HL-60 (cell line): ENCODE measurements around the gene RTF2.

ENCODE experiments used
- GABPA ChIP-seq: IDR thresholded peaks from 2 replicates; pipeline ENCODE4 v1.6.1; 2012; ENCODE audit warnings: low read depth
- POLR2AphosphoS5 ChIP-seq: IDR thresholded peaks from 2 replicates; pipeline ENCODE4 v1.6.1; 2012; ENCODE audit warnings: low read depth
- SPI1 ChIP-seq: IDR thresholded peaks from 2 replicates; pipeline ENCODE4 v1.6.1; 2012; ENCODE audit warnings: low read depth, mild to moderate bottlenecking, borderline replicate concordance
- TF ChIP-seq, protein P1 (sequence below): IDR thresholded peaks from one replicate; pipeline ENCODE4 v1.5.1; 2011; ENCODE audit warnings: low read length, control low read depth, inconsistent platforms; ENCODE audit not compliant: insufficient read depth
- TF ChIP-seq, protein P2 (sequence below): IDR thresholded peaks from 2 replicates; pipeline ENCODE4 v1.6.1; 2012; ENCODE audit warnings: low read depth; ENCODE audit not compliant: insufficient replicate concordance

- TF ChIP-seq, protein P1, sequence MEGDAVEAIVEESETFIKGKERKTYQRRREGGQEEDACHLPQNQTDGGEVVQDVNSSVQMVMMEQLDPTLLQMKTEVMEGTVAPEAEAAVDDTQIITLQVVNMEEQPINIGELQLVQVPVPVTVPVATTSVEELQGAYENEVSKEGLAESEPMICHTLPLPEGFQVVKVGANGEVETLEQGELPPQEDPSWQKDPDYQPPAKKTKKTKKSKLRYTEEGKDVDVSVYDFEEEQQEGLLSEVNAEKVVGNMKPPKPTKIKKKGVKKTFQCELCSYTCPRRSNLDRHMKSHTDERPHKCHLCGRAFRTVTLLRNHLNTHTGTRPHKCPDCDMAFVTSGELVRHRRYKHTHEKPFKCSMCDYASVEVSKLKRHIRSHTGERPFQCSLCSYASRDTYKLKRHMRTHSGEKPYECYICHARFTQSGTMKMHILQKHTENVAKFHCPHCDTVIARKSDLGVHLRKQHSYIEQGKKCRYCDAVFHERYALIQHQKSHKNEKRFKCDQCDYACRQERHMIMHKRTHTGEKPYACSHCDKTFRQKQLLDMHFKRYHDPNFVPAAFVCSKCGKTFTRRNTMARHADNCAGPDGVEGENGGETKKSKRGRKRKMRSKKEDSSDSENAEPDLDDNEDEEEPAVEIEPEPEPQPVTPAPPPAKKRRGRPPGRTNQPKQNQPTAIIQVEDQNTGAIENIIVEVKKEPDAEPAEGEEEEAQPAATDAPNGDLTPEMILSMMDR = no peak
- TF ChIP-seq, protein P2, sequence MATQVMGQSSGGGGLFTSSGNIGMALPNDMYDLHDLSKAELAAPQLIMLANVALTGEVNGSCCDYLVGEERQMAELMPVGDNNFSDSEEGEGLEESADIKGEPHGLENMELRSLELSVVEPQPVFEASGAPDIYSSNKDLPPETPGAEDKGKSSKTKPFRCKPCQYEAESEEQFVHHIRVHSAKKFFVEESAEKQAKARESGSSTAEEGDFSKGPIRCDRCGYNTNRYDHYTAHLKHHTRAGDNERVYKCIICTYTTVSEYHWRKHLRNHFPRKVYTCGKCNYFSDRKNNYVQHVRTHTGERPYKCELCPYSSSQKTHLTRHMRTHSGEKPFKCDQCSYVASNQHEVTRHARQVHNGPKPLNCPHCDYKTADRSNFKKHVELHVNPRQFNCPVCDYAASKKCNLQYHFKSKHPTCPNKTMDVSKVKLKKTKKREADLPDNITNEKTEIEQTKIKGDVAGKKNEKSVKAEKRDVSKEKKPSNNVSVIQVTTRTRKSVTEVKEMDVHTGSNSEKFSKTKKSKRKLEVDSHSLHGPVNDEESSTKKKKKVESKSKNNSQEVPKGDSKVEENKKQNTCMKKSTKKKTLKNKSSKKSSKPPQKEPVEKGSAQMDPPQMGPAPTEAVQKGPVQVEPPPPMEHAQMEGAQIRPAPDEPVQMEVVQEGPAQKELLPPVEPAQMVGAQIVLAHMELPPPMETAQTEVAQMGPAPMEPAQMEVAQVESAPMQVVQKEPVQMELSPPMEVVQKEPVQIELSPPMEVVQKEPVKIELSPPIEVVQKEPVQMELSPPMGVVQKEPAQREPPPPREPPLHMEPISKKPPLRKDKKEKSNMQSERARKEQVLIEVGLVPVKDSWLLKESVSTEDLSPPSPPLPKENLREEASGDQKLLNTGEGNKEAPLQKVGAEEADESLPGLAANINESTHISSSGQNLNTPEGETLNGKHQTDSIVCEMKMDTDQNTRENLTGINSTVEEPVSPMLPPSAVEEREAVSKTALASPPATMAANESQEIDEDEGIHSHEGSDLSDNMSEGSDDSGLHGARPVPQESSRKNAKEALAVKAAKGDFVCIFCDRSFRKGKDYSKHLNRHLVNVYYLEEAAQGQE = no peak
- no peak for TF ChIP-seq POLR2AphosphoS5
- TF ChIP-seq SPI1 = no peak
- no peak for TF ChIP-seq GABPA
Measured at GRCh38 chr20:56422824-56423189, 45.6 kb upstream of the RTF2 start.
